Testis (tissue), 3 donors: Measurements from ENCODE around the gene BMP7. TPM values are rescaled to one million over a fixed set of nuclear protein-coding genes. Genes with fewer than 3 reads are reported as not detected.

Experiments
- DNase-seq: peaks from one replicate; pipeline ENCODE4 v3.0.0-alpha.2; 2019
- H3K27ac ChIP-seq, 2 donors: fragments of 200-600 bp; sonication (generic); one replicate each; pipeline ENCODE4 v1.5.1; 2019
- H3K27me3 ChIP-seq: fragments of 200-600 bp; sonication (generic); one replicate; pipeline ENCODE4 v1.5.1; 2019
- H3K36me3 ChIP-seq: fragments of 200-600 bp; sonication (generic); one replicate; pipeline ENCODE4 v1.5.1; 2017; ENCODE audit warnings: low read depth; ENCODE audit errors: missing control alignments
- H3K4me1 ChIP-seq: fragments of 200-600 bp; sonication (generic); one replicate; pipeline ENCODE4 v1.5.1; 2019
- H3K4me3 ChIP-seq, 2 donors: fragments of 200-600 bp; sonication (generic); one replicate each; pipeline ENCODE4 v1.5.1; 2017 to 2019
- H3K9me3 ChIP-seq: fragments of 200-600 bp; sonication (generic); one replicate; pipeline ENCODE4 v1.5.1; 2017
- CTCF ChIP-seq, 3 experiments: fragments of 450-650 bp in 2 of 3; fragments of 200-600 bp in 1 of 3; sonication (generic) in 1 of 3; IDR thresholded peaks; one replicate each; pipeline ENCODE4 v1.5.1; 2016 to 2019; ENCODE audit warnings: antibody characterized with exemption in 3 of 3, mild to moderate bottlenecking in 2 of 3, moderate library complexity in 1 of 3
- POLR2A ChIP-seq: fragments of 450-650 bp; IDR thresholded peaks from one replicate; pipeline ENCODE4 v1.6.1; 2017; ENCODE audit warnings: antibody characterized with exemption, mild to moderate bottlenecking, moderate library complexity
- WGBS, 2 donors: methylation state at CpG; one replicate each; pipeline ENCODE4 v1.1.5; 2018; 5-methylcytosine and 5-hydroxymethylcytosine counted together
- intact Hi-C: fragments of 100-400 bp; cut with DNase I; formaldehyde crosslinking; loops from one replicate; pipeline ENCODE4 v1.15.1; 2023; ENCODE audit warnings: low total_unique reads
- polyA plus RNA-seq: library from polyadenylated mRNA; stranded (reverse); fragments of 350-450 nt; fragmentation: Illumina TruSeq; extraction: RNeasy Lipid Tissue Mini Kit (QIAGEN cat#74804); gene quantifications from one replicate; pipeline ENCODE4 v1.2.3, GENCODE V29; 2014; ENCODE audit warnings: low read depth, low replicate concordance; ENCODE audit not compliant: insufficient read depth
- small RNA-seq, 2 donors: library from RNA; depleted of rRNA; stranded (forward); fragments of <200 nt; gene quantifications; one replicate each; pipeline ENCODE3, GENCODE V24; 2016
- total RNA-seq, 2 donors: library from RNA; depleted of rRNA; stranded (reverse); fragments of >200 nt; gene quantifications; one replicate each; pipeline ENCODE4 v1.2.3, GENCODE V29; 2016

The BMP7 gene
- total and polyA plus RNA-seq, 3 donors from 2014 or later, result 2.4 to 7.1 (median 3.3) TPM

- no peak overlapping the region for H3K4me3 ChIP-seq
- no peak for TF ChIP-seq CTCF (IDR thresholded peaks at IDR 0.05)
- TF ChIP-seq POLR2A, result no peak
- H3K36me3 ChIP-seq, result no peaks in the 10 kb centered on the region
- peaks cover 10% of the 10 kb centered on the region for H3K4me1 ChIP-seq
- DNase-seq, result no peak
- 95 to 96% methylated on average over 4 of the region's 4 CpGs for WGBS, 2 donors
- intact Hi-C loops, result no loop called here
- H3K27me3 ChIP-seq, result no peaks in the 10 kb centered on the region
- no peaks in the 10 kb centered on the region for H3K9me3 ChIP-seq
- H3K27ac ChIP-seq, result no peak overlapping the region
Measured at GRCh38 chr20:57123504-57123903, 142.9 kb downstream of the BMP7 start.

- intact Hi-C loops, result no loop called here
- TF ChIP-seq CTCF (IDR thresholded peaks at IDR 0.05), result no peak
- no peak for TF ChIP-seq POLR2A
- WGBS, 2 donors, result 80 to 89% methylated on average over 7 of the region's 7 CpGs
- H3K9me3 ChIP-seq, result no peaks in the 10 kb centered on the region
- no peak overlapping the region for H3K27ac ChIP-seq
- peaks cover 10% of the 10 kb centered on the region for H3K4me1 ChIP-seq
- no peak overlapping the region for H3K4me3 ChIP-seq
- no peaks in the 10 kb centered on the region for H3K36me3 ChIP-seq
- no peaks in the 10 kb centered on the region for H3K27me3 ChIP-seq
- no peak for DNase-seq
Measured at GRCh38 chr20:57122536-57123489, 143.6 kb downstream of the BMP7 start.

GRCh38 chr20:57118964-57119363 lies 147.5 kb downstream of the BMP7 start:
- Histone ChIP-seq H3K36me3 (no peaks in the 10 kb centered on the region), H3K4me3 (no peak overlapping the region), H3K27me3 (no peaks in the 10 kb centered on the region), H3K9me3 (no peaks in the 10 kb centered on the region), H3K27ac (no peak overlapping the region), H3K4me1 (no peaks in the 10 kb centered on the region)
- no peak for DNase-seq
- TF ChIP-seq CTCF (IDR thresholded peaks at IDR 0.05), result no peak
- TF ChIP-seq POLR2A, result no peak
- intact Hi-C loops, result no loop called here
- WGBS, 2 donors, result 75 to 84% methylated on average over 4 of the region's 4 CpGs

Small RNA genes within 50 kb of the gene (small RNA-seq; reads per million reads assigned to genes)
- gene RF00019, result 0 reads per million in 2 donors

Other genes with a start within 250 kb of the BMP7 start
- 10 to 100 TPM in 1 of 2 donors, 1 to 10 TPM in 1; 5.9 to 12.3 TPM for gene SPO11, start 63.2 kb upstream of the BMP7 start, total RNA-seq
- 13.8 TPM for gene SPO11, start 63.2 kb upstream of the BMP7 start, polyA plus RNA-seq
- gene RAE1, start 84.6 kb upstream of the BMP7 start, total RNA-seq, result 100 to 1,000 TPM; 111 to 157 TPM
- gene RAE1, start 84.6 kb upstream of the BMP7 start, polyA plus RNA-seq, result 292 TPM
- 100 to 1,000 TPM; 108 to 114 TPM for gene RBM38, start 124.8 kb upstream of the BMP7 start, total RNA-seq
- gene RBM38, start 124.8 kb upstream of the BMP7 start, polyA plus RNA-seq, result 69.6 TPM